Body of pancreas (tissue), 4 donors: ENCODE measurements around the gene SLC25A21. TPM values are rescaled to one million over a fixed set of nuclear protein-coding genes. Genes with fewer than 3 reads are reported as not detected.
"Not testable (repeated sequence)": the region's sequence is repeated elsewhere in the genome, so short reads cannot be mapped to it uniquely, and the experiment has no call there.

Experiments used
- ATAC-seq: fragments of 150-250 bp; one replicate; pipeline ENCODE4 v1.9.1; 2016
- DNase-seq, 4 donors: peaks; one replicate each; pipeline ENCODE4 v3.0.0-alpha.2; 2019
- H3K27ac ChIP-seq, 4 donors: fragments of 200-600 bp; sonication (generic); 1 replicate in 3 of 4; 2 replicates in 1 of 4; pipeline versions ENCODE4 v1.5.1 to v1.6.1; 2016 to 2019; ENCODE audit warnings: mild to moderate bottlenecking in 1 of 4, mixed read lengths in 1 of 4, moderate library complexity in 1 of 4
- H3K27me3 ChIP-seq, 2 donors: fragments of 200-600 bp; sonication (generic); one replicate each; pipeline ENCODE4 v1.6.0; 2016; ENCODE audit warnings: mild to moderate bottlenecking in 1 of 2
- H3K36me3 ChIP-seq, 2 donors: fragments of 200-600 bp; sonication (generic); replicated peaks in 1 of 2; 2 replicates each; pipeline ENCODE4 v1.5.1; 2016; ENCODE audit warnings: low read depth in 2 of 2; ENCODE audit not compliant: insufficient read depth in 1 of 2
- H3K4me1 ChIP-seq: fragments of 200-600 bp; sonication (generic); one replicate; pipeline ENCODE4 v1.6.0; 2016
- H3K4me3 ChIP-seq, 2 donors: fragments of 200-600 bp; sonication (generic); 1 replicate in 1 of 2; 2 replicates in 1 of 2; pipeline ENCODE4 v1.5.1; 2016 to 2019
- H3K9me3 ChIP-seq, 3 donors: fragments of 200-600 bp; sonication (generic); 1 replicate in 2 of 3; 2 replicates in 1 of 3; pipeline ENCODE4 v1.5.1; 2016
- CTCF ChIP-seq, 7 experiments: fragments of 450-650 bp in 4 of 7; fragments of 200-600 bp in 3 of 7; sonication (generic) in 3 of 7; IDR thresholded peaks; one replicate each; pipeline ENCODE4 v1.5.1; 2016 to 2019; ENCODE audit warnings: antibody characterized with exemption in 7 of 7
- POLR2A ChIP-seq, 3 donors: fragments of 450-650 bp; IDR thresholded peaks; one replicate each; pipeline ENCODE4 v1.6.1; 2016; ENCODE audit warnings: antibody characterized with exemption in 3 of 3, mild to moderate bottlenecking in 2 of 3
- WGBS, 2 donors: methylation state at CpG; one replicate each; pipeline ENCODE4 v1.1.5; 2017; 5-methylcytosine and 5-hydroxymethylcytosine counted together
- intact Hi-C: fragments of 100-400 bp; cut with DNase I; formaldehyde crosslinking; loops from one replicate; pipeline ENCODE4 v1.15.1; 2023
- total RNA-seq, 2 donors: library from RNA; depleted of rRNA; stranded (reverse); fragments of >200 nt; gene quantifications; one replicate each; pipeline ENCODE4 v1.1.0, GENCODE V29; 2016

SLC25A21 gene
- total RNA-seq, 2 donors from 2014 or later = not detected

GRCh38 chr14:36910578-36910977 lies 261.8 kb downstream of the SLC25A21 start:
- DNase-seq (no peak), ATAC-seq (no peak)
- H3K9me3 ChIP-seq = no peaks in the 10 kb centered on the region
- TF ChIP-seq CTCF (IDR thresholded peaks at IDR 0.05) = no peak
- TF ChIP-seq POLR2A (IDR thresholded peaks at IDR 0.05) = no peak
- no peaks in the 10 kb centered on the region for H3K36me3 ChIP-seq
- 60 to 71% methylated on average over 3 of the region's 3 CpGs for WGBS, 2 donors
- intact Hi-C loops = no loop called here
- no peaks in the 10 kb centered on the region for H3K27me3 ChIP-seq
- no peak overlapping the region for H3K27ac ChIP-seq
- no peaks in the 10 kb centered on the region for H3K4me1 ChIP-seq
- H3K4me3 ChIP-seq = no peak overlapping the region

GRCh38 chr14:36905272-36905888 lies 267.0 kb downstream of the SLC25A21 start:
- intact Hi-C loops = no loop called here
- no peaks in the 10 kb centered on the region for H3K27me3 ChIP-seq
- 34 to 40% methylated on average over 5 of the region's 5 CpGs for WGBS, 2 donors
- H3K4me3 ChIP-seq = no peak overlapping the region
- no peaks in the 10 kb centered on the region for H3K9me3 ChIP-seq
- no peak overlapping the region for H3K27ac ChIP-seq
- DNase-seq (no peak), ATAC-seq (no peak)
- no peak for TF ChIP-seq CTCF (IDR thresholded peaks at IDR 0.05)
- TF ChIP-seq POLR2A (IDR thresholded peaks at IDR 0.05) = no peak
- no peaks in the 10 kb centered on the region for H3K36me3 ChIP-seq
- H3K4me1 ChIP-seq = no peaks in the 10 kb centered on the region

- Histone ChIP-seq H3K4me1 (no peaks in the 10 kb centered on the region), H3K4me3 (no peak overlapping the region), H3K27ac (no peak overlapping the region), H3K27me3 (no peaks in the 10 kb centered on the region), H3K9me3 (no peaks in the 10 kb centered on the region), H3K36me3 (no peaks in the 10 kb centered on the region)
- DNase-seq = no peak
- no peak for ATAC-seq
- TF ChIP-seq POLR2A (IDR thresholded peaks at IDR 0.05) (no peak), CTCF (IDR thresholded peaks at IDR 0.05) (no peak)
- intact Hi-C loops = no loop called here
Measured at GRCh38 chr14:36901861-36902260, 270.5 kb downstream of the SLC25A21 start.

GRCh38 chr14:36900846-36901245 lies 271.6 kb downstream of the SLC25A21 start:
- Histone ChIP-seq H3K9me3 (no peaks in the 10 kb centered on the region), H3K27ac (no peak overlapping the region), H3K4me1 (no peaks in the 10 kb centered on the region), H3K27me3 (no peaks in the 10 kb centered on the region), H3K36me3 (no peaks in the 10 kb centered on the region), H3K4me3 (no peak overlapping the region)
- no peak for TF ChIP-seq POLR2A (IDR thresholded peaks at IDR 0.05)
- no peak for TF ChIP-seq CTCF (IDR thresholded peaks at IDR 0.05)
- intact Hi-C loops = no loop called here
- WGBS, 2 donors = 74 to 79% methylated on average over 2 of the region's 2 CpGs
- ATAC-seq (no peak), DNase-seq (no peak)

- H3K9me3 ChIP-seq, DNase-seq, H3K4me3 ChIP-seq, H3K27ac ChIP-seq, ATAC-seq, H3K4me1 ChIP-seq, intact Hi-C loops, H3K27me3 ChIP-seq, H3K36me3 ChIP-seq: not testable (repeated sequence)
- 73 to 81% methylated on average over 2 of the region's 2 CpGs for WGBS, 2 donors
Measured at GRCh38 chr14:36896300-36896699, 276.1 kb downstream of the SLC25A21 start.
